ENCODE results near the gene BBIP1.
A peak's percentile ranks its signal among the peaks of the same experiment; 100 is the strongest.
"Not testable (repeated sequence)": the region's sequence is repeated elsewhere in the genome, so short reads cannot be mapped to it uniquely, and the experiment has no call there.

The BBIP1 gene

DNA sequence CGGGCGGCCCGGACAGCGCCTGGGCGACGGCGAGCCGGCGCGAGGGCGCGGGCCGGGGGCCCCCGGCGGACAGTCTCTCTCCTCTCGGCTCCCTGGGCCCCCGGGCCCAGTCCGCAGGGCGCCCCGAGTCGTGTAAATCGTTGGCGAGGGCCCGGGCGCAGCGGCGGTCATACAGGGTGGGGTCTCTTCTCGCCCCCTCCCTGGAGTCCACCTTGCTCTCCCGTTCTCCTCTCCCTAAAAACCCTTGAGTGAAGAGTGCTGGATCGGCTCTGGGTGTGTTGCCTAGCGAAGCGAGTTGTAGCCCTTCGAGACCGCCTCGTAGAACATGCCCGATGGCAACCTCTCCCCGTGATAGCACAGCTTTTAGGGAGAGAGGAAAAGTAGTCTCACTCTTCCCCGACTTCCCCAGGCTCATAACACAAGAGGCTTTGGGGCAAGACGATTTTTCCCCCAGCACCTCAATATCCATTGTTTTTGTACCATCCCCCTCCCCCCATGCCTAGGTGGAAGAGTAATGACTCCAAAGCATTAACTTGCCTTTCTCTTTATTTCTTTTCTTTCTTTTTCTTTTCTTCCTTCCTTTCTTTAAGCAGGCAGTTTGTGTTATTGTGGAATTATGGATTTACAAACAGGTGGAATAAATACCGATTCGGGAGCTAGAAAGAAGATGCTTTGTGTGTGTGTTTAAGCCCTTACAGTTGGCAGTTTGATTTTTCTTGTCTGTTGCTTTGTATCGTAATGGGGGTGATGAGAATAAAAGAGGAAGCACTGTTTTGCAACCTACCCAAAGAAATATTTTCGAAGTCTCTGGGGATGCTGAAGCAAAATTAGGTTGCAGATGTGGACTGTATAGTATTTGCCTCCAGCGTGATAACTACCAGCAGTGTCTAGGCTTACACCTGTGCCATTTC, 1.2 kb upstream of the BBIP1 start:
- Histone ChIP-seq H3K4me3 (ENCODE audit: low read depth, low read length) (peak overlapping the region; percentile 87), H3K36me3 (peaks cover 2% of the 10 kb centered on the region; the same call in 1 of the 2 replicates), H3K9me3 (ENCODE audit: severe bottlenecking) (no peaks in the 10 kb centered on the region), H3K27ac (peak overlapping the region; percentile 89), H3K27me3 (ENCODE audit: insufficient read depth, low read depth, severe bottlenecking) (no peaks in the 10 kb centered on the region)
- DNase-seq: peak; percentile 46
- TF ChIP-seq, protein P1, sequence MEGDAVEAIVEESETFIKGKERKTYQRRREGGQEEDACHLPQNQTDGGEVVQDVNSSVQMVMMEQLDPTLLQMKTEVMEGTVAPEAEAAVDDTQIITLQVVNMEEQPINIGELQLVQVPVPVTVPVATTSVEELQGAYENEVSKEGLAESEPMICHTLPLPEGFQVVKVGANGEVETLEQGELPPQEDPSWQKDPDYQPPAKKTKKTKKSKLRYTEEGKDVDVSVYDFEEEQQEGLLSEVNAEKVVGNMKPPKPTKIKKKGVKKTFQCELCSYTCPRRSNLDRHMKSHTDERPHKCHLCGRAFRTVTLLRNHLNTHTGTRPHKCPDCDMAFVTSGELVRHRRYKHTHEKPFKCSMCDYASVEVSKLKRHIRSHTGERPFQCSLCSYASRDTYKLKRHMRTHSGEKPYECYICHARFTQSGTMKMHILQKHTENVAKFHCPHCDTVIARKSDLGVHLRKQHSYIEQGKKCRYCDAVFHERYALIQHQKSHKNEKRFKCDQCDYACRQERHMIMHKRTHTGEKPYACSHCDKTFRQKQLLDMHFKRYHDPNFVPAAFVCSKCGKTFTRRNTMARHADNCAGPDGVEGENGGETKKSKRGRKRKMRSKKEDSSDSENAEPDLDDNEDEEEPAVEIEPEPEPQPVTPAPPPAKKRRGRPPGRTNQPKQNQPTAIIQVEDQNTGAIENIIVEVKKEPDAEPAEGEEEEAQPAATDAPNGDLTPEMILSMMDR (IDR thresholded peaks at IDR 0.05; ENCODE audit: low read depth, low read length): no peak

DNA sequence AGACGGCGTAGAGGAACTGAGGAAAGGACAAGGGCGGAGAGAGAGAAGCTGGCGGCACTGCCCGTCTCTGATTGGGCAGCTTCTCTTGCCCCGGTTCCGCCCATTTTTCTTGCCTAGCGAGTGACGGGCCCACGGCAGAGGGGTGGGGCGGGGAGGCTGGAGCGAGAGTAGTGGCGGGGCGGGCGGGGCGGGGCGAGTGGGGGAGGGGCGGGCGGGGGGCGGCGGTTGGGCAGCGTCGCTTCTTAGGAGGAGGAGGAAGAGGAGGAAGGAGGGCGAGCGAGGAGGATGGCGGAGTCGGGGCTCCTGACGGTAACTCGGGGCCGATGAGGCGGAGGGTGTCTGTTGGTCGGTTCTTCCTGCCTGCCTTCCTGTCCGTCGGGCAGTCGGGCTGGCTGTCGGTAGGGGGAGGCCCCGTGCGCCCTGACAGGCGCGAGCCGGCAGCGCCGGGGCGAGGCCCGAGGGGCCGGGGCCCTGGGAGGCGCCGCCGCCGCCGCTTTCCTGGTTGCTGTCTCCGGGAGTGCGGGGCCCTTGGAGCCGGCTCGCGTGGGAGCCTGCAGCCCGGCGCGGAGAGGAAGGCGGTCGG, 460 bp upstream of the BBIP1 start, which contains the start of gene SHOC2:
SHOC2 (plus strand) TSS at position 256 of the 583 bp plus-strand sequence. CDS start 44,755 bp downstream, outside the sequence.
- Histone ChIP-seq H3K4me3 (ENCODE audit: low read depth, low read length) (peak within 1 kb of the TSS; percentile 87), H3K9me3 (ENCODE audit: severe bottlenecking) (no peaks in the 10 kb centered on the region), H3K36me3 (peaks cover 2% of the 10 kb centered on the region; the same call in 1 of the 2 replicates), H3K27me3 (ENCODE audit: insufficient read depth, low read depth, severe bottlenecking) (no peaks in the 10 kb centered on the region), H3K27ac (peak within 1 kb of the TSS; percentile 95)
- TF ChIP-seq, protein P1 (IDR thresholded peaks at IDR 0.05; ENCODE audit: low read depth, low read length): peak; percentile 36; the same call in 1 of the 2 replicates
- DNase-seq: peak; percentile 99

DNA sequence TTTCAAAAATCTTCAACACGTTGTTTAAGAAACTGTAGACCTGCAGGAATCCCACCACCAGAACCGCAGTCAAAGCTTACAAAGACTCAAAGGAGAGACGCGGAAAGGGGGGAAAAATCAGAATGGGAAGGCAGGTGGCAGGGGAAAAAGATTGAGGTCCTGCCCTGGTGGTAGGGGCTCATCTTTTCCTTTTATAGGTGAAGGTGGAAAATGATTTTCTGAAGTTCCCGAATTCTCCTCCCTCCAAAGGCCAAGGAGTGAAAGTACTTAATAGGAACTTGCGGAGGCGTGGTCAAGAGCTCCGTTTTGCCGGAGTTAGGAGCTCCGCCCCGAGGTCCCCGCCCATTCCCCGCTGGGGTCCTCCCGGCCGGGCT, 724 bp downstream of the BBIP1 start:
- TF ChIP-seq, protein P1 (IDR thresholded peaks at IDR 0.05; ENCODE audit: low read depth, low read length): no peak
- Histone ChIP-seq H3K9me3 (ENCODE audit: severe bottlenecking) (no peaks in the 10 kb centered on the region), H3K36me3 (peaks cover 2% of the 10 kb centered on the region; the same call in 1 of the 2 replicates), H3K4me3 (ENCODE audit: low read depth, low read length) (peak overlapping the region; percentile 87), H3K27ac (peak overlapping the region; percentile 95), H3K27me3 (ENCODE audit: insufficient read depth, low read depth, severe bottlenecking) (no peaks in the 10 kb centered on the region)
- peak; percentile 96 for DNase-seq

DNA sequence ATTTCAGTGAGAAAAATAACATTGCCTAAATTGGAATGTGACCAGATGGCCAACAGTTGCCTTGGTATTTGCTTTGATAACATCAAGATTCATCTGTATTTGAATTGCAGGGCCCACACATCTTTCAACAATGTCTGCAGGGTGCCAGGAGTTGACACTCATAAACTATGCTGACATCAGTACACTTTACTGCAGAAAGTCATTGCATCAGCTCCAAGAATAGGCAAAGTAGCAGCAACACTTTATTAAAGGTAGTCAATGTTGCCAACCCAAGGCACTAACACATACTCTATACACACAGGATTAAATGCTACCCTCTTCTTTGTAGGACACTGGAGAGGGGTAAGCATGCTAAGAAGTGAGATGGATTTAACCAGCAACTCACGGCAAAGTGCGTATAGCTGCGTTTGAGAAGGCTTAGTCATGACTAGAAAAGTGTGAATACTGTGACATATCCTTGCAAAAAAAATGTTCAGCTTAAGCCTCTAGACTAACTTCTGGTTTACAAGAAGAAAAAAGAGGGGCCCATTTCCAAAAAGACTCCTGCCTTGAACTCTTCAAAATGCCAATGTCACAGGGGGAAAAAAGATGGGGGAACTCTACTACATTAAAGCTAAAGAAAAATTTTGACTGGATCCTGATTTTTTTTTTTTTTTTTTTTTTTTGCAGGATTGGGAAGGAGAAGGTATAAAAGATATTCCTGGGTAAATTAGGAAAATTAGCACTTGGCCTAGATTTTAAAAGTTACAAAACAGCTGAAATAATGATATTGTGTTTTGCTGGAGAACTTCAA, 2.2 kb downstream of the BBIP1 start:
- no peak overlapping the region for H3K27ac ChIP-seq
- H3K4me3 ChIP-seq (ENCODE audit: low read depth, low read length): no peak overlapping the region
- no peaks in the 10 kb centered on the region for H3K9me3 ChIP-seq (ENCODE audit: severe bottlenecking)
- DNase-seq: no peak
- H3K27me3 ChIP-seq (ENCODE audit: insufficient read depth, low read depth, severe bottlenecking): no peaks in the 10 kb centered on the region
- H3K36me3 ChIP-seq: peaks cover 2% of the 10 kb centered on the region; the same call in 1 of the 2 replicates
- TF ChIP-seq, protein P1 (IDR thresholded peaks at IDR 0.05; ENCODE audit: low read depth, low read length): no peak

DNA sequence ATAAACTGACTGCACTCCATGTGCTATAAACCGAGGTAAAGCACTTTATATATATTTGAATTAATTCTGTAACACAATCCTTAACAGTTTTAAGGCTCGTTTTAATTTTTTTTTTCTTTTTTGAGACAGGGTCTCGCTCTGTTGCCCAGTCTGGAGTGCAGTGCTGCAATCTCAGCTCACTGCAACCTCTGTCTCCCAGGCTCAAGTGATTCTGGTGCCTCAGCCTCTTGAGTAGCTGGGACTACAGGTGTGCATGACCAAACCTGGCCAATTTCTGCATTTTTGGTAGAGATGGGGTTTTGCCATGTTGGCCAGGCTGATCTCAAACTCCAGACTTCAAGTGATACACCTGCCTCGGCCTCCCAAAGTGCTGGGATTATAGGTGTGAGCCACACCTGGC, 3.4 kb downstream of the BBIP1 start:
- not testable (repeated sequence) for H3K27me3 ChIP-seq (ENCODE audit: insufficient read depth, low read depth, severe bottlenecking); DNase-seq; H3K27ac ChIP-seq; H3K36me3 ChIP-seq; H3K4me3 ChIP-seq (ENCODE audit: low read depth, low read length); H3K9me3 ChIP-seq (ENCODE audit: severe bottlenecking)
